Panc1 (cell line): ENCODE measurements around the gene LRBA. TPM values are rescaled to one million over a fixed set of nuclear protein-coding genes. Genes with fewer than 3 reads are reported as not detected.

Source experiments
- ATAC-seq: fragments of 200-7000 bp; cut with Tn5 transposase; 2 replicates; pipeline ENCODE4 v1.9.1; 2020; ENCODE audit warnings: mild to moderate bottlenecking, moderate library complexity
- BruUV-seq: library from RNA; stranded (reverse); fragments of 400-500 nt; replicated peaks from 2 replicates; lab custom pipeline; 2021; lab: Mats Ljungman, UMichigan
- CTCF ChIA-PET: fragments of 300-600 bp; sonication (Branson Sonifier 250); formaldehyde crosslinking; loops from one replicate; lab custom pipeline; 2022; ENCODE audit warnings: antibody characterized with exemption; lab: Charles Lee
- POLR2A ChIA-PET: fragments of 300-600 bp; sonication (Branson Sonifier 250); formaldehyde crosslinking; loops from one replicate; lab custom pipeline; 2022; ENCODE audit warnings: antibody characterized with exemption; lab: Charles Lee
- DNase-seq: peaks from one replicate; pipeline ENCODE4 v3.0.0-alpha.2; 2010; ENCODE audit warnings: low read depth, low spot score
- H3K27ac ChIP-seq: 2 replicates; pipeline ENCODE4 v1.5.1; 2011; ENCODE audit warnings: mild to moderate bottlenecking, low read length, inconsistent platforms
- H3K27me3 ChIP-seq: fragments of 200-500 bp; sonication (Bioruptor generic); 2 replicates; pipeline ENCODE4 v1.6.0; 2014; ENCODE audit warnings: low read length, inconsistent platforms; ENCODE audit not compliant: control insufficient read depth, insufficient read depth
- H3K36me3 ChIP-seq: fragments of 200-500 bp; sonication (Bioruptor generic); 2 replicates; pipeline ENCODE4 v1.5.1; 2014; ENCODE audit warnings: inconsistent platforms, mild to moderate bottlenecking, low read length, moderate library complexity; ENCODE audit not compliant: control insufficient read depth, insufficient read depth
- H3K4me1 ChIP-seq: 2 replicates; pipeline ENCODE4 v1.5.1; 2011; ENCODE audit warnings: inconsistent platforms, mild to moderate bottlenecking, low read length, moderate library complexity; ENCODE audit not compliant: control insufficient read depth, insufficient read depth
- H3K4me3 ChIP-seq, 2 experiments: 2 replicates each; pipeline ENCODE4 v1.5.1; 2011 to 2012; ENCODE audit warnings: low read depth in 2 of 2, low read length in 2 of 2, mild to moderate bottlenecking in 2 of 2, inconsistent platforms in 1 of 2, moderate library complexity in 1 of 2
- H3K9me3 ChIP-seq: fragments of 200-500 bp; sonication (Bioruptor generic); 2 replicates; pipeline ENCODE4 v1.5.1; 2014; ENCODE audit warnings: low read depth, mild to moderate bottlenecking, inconsistent platforms, low read length, moderate library complexity; ENCODE audit not compliant: control insufficient read depth, insufficient read depth
- POLR2AphosphoS5 ChIP-seq: IDR thresholded peaks from 2 replicates; pipeline ENCODE4 v1.6.1; 2012; ENCODE audit warnings: mild to moderate bottlenecking, low read depth, low read length, moderate library complexity
- SIN3A ChIP-seq: IDR thresholded peaks from 2 replicates; pipeline ENCODE4 v1.6.1; 2012; ENCODE audit warnings: low read depth, mild to moderate bottlenecking, low read length, moderate library complexity, borderline replicate concordance; ENCODE audit not compliant: insufficient read depth
- TCF7L2 ChIP-seq: IDR thresholded peaks from 2 replicates; pipeline ENCODE4 v1.6.1; 2011; ENCODE audit warnings: mild to moderate bottlenecking, low read depth, low read length, inconsistent platforms
- in situ Hi-C: cut with HindIII; loops from 2 replicates; pipeline ENCODE4 v1.10.0; 2016; ENCODE audit warnings: low sequenced_read_pairs, low pct_unique_long_range_greater_than_20kb
- intact Hi-C: fragments of 100-400 bp; cut with micrococcal nuclease; formaldehyde crosslinking; loops from one replicate; pipeline ENCODE4 v1.10.0; 2022; ENCODE audit not compliant: unreplicated experiment
- total RNA-seq: library from RNA; stranded (reverse); gene quantifications from one replicate; pipeline ENCODE4 v1.2.1, GENCODE V29; 2021; ENCODE audit not compliant: unreplicated experiment
- TF ChIP-seq, protein P1 (sequence below), 2 experiments: IDR thresholded peaks; 2 replicates each; pipeline ENCODE4 v1.6.1; 2011 to 2012; ENCODE audit warnings: low read depth in 2 of 2, control low read depth in 1 of 2, low read length in 1 of 2, mild to moderate bottlenecking in 1 of 2, moderate library complexity in 1 of 2; ENCODE audit not compliant: insufficient read depth in 1 of 2
- TF ChIP-seq, protein P2 (sequence below): fragments of 450-650 bp; IDR thresholded peaks from 2 replicates; pipeline ENCODE4 v1.5.1; 2017; ENCODE audit warnings: mild to moderate bottlenecking

Gene LRBA
- total RNA-seq, 1 experiment from 2014 or later: 26.4 TPM

DNA sequence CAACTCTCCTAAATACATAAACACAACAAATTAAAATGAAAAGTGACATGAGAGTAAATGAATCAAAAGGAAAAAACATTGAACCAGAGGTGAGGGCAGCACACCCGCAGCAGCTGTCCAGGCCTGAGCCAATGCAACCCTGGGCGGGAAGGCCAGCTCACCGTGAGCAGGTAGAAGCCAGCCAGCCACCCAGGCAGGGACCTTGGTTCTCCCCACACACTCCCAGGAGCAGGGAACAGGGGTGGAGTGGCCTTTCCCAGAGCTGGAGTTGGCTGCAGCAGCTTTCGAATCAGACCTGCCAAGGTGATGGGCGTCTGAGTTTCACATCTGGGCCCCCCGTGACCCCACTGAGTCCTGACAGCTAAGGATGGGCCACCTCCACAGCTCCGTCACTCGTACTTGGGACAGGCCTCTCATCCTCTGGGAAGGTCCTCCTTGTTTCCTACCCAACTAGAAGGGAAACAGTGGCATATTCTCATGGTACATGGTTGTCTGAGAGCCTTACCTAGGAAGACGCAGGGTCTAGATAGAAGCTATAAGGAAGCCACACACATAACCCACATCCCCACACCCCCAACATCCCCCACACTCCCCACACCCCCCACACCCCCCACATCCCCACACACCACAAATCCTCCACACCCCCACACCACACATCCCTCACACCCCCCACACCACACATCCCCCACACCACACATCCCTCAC lies 764.6 kb downstream of the LRBA start:
- TF ChIP-seq, protein P1, sequence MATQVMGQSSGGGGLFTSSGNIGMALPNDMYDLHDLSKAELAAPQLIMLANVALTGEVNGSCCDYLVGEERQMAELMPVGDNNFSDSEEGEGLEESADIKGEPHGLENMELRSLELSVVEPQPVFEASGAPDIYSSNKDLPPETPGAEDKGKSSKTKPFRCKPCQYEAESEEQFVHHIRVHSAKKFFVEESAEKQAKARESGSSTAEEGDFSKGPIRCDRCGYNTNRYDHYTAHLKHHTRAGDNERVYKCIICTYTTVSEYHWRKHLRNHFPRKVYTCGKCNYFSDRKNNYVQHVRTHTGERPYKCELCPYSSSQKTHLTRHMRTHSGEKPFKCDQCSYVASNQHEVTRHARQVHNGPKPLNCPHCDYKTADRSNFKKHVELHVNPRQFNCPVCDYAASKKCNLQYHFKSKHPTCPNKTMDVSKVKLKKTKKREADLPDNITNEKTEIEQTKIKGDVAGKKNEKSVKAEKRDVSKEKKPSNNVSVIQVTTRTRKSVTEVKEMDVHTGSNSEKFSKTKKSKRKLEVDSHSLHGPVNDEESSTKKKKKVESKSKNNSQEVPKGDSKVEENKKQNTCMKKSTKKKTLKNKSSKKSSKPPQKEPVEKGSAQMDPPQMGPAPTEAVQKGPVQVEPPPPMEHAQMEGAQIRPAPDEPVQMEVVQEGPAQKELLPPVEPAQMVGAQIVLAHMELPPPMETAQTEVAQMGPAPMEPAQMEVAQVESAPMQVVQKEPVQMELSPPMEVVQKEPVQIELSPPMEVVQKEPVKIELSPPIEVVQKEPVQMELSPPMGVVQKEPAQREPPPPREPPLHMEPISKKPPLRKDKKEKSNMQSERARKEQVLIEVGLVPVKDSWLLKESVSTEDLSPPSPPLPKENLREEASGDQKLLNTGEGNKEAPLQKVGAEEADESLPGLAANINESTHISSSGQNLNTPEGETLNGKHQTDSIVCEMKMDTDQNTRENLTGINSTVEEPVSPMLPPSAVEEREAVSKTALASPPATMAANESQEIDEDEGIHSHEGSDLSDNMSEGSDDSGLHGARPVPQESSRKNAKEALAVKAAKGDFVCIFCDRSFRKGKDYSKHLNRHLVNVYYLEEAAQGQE (IDR thresholded peaks at IDR 0.05; ENCODE audit: insufficient read depth in 1 of 2, low read depth in 2 of 2, low read length in 1 of 2): no peak
- TF ChIP-seq, protein P2, sequence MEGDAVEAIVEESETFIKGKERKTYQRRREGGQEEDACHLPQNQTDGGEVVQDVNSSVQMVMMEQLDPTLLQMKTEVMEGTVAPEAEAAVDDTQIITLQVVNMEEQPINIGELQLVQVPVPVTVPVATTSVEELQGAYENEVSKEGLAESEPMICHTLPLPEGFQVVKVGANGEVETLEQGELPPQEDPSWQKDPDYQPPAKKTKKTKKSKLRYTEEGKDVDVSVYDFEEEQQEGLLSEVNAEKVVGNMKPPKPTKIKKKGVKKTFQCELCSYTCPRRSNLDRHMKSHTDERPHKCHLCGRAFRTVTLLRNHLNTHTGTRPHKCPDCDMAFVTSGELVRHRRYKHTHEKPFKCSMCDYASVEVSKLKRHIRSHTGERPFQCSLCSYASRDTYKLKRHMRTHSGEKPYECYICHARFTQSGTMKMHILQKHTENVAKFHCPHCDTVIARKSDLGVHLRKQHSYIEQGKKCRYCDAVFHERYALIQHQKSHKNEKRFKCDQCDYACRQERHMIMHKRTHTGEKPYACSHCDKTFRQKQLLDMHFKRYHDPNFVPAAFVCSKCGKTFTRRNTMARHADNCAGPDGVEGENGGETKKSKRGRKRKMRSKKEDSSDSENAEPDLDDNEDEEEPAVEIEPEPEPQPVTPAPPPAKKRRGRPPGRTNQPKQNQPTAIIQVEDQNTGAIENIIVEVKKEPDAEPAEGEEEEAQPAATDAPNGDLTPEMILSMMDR: no peak
- TF ChIP-seq POLR2AphosphoS5 (no peak), TCF7L2 (no peak), SIN3A (no peak)
- Histone ChIP-seq H3K27ac (no peak overlapping the region), H3K4me1 (0 out of 2 replicates have a peak, but pooled peaks cover 7% of the 10 kb centered on the region), H3K9me3 (no peaks in the 10 kb centered on the region), H3K27me3 (no peaks in the 10 kb centered on the region), H3K4me3 (no peak overlapping the region), H3K36me3 (no peaks in the 10 kb centered on the region)
- CTCF ChIA-PET: no interaction called here
- BruUV-seq: TSS peak; percentile 50
- in situ Hi-C loops: no loop called here
- DNase-seq: no peak
- intact Hi-C loops: no loop called here
- peak; percentile 68 for ATAC-seq
- POLR2A ChIA-PET: no interaction called here

DNA sequence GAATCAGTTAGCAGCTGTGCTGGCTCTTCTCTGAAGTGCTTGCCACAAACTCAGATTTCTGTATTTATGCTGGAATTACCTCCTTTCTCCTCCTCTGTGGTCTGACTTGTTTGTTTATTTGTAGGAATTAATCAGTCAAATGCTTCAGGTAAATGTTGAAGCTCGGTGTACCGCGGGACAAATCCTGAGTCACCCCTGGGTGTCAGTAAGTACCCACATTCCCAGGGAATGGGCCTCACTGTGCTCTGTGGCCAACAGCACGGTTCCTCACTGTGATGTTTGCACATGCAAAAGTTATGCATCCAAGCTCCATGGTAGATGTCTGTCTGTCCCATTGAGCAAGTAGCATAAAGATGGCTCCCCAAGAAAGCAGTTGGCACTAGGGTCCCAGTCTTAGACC lies 766.9 kb downstream of the LRBA start:
- Histone ChIP-seq H3K4me3 (no peak overlapping the region), H3K27ac (0 out of 2 replicates have a peak overlapping the region, but pooled peaks have one; percentile 44), H3K27me3 (no peaks in the 10 kb centered on the region), H3K4me1 (peaks cover 13% of the 10 kb centered on the region), H3K9me3 (no peaks in the 10 kb centered on the region), H3K36me3 (no peaks in the 10 kb centered on the region)
- ChIA-PET CTCF (no interaction called here), POLR2A (no interaction called here)
- no peak for DNase-seq
- BruUV-seq: no TSS peak
- intact Hi-C loops (no loop called here), in situ Hi-C loops (no loop called here)
- TF ChIP-seq, protein P2: no peak
- TF ChIP-seq TCF7L2 (no peak), POLR2AphosphoS5 (no peak)
- ATAC-seq: peak; percentile 49; the same call in 1 of the 2 replicates
